ENCODE measurements around the gene HS6ST1.

DNA sequence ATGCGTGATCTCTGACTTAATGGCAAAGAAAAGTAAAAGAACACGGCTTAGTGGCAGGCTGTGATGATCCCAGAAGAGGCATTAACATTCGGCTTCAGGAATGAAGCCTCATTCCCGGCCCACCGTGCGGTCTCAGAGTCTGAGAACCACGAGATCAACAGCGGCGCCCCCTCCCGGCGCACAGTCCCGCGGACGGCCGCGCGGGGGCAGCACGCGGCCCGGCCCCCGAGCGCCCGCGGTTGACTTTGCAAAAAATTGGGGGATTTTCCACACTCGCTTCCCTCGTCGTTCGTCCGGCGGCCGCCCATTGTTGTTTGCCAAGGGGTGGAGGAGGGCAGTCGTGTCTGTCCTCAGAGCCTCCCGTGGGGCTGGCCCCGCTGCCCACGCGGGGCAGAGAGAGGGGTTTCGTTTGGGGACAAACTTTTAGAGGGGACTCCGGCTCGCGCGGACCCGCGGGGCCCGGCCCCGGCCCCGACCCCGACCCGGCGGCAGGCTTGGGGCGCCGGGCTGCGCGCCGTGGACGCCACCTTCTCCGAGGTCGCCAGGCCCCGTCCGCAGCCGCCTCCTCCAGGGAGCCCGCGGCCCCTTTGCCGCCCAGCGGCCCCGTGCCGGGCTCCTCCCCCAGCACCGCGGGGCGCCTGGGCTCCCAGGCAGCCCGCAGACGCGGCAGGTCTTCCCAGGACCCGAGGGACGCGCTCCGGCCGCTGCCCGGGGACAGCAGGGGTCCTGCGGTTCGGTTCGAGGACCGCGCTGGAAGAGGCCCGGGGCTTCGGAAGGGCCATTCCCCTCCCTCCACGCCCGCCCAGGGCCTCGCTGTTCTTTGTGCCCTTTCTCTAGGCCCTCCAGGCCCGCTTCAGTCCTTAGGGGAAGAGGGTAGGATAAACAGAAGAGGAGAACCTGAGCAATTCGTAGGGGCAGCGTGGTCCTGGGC, 3.4 kb upstream of the HS6ST1 start:
- no peak for TF ChIP-seq JUND (IDR thresholded peaks at IDR 0.05)
- TF ChIP-seq, protein P1, sequence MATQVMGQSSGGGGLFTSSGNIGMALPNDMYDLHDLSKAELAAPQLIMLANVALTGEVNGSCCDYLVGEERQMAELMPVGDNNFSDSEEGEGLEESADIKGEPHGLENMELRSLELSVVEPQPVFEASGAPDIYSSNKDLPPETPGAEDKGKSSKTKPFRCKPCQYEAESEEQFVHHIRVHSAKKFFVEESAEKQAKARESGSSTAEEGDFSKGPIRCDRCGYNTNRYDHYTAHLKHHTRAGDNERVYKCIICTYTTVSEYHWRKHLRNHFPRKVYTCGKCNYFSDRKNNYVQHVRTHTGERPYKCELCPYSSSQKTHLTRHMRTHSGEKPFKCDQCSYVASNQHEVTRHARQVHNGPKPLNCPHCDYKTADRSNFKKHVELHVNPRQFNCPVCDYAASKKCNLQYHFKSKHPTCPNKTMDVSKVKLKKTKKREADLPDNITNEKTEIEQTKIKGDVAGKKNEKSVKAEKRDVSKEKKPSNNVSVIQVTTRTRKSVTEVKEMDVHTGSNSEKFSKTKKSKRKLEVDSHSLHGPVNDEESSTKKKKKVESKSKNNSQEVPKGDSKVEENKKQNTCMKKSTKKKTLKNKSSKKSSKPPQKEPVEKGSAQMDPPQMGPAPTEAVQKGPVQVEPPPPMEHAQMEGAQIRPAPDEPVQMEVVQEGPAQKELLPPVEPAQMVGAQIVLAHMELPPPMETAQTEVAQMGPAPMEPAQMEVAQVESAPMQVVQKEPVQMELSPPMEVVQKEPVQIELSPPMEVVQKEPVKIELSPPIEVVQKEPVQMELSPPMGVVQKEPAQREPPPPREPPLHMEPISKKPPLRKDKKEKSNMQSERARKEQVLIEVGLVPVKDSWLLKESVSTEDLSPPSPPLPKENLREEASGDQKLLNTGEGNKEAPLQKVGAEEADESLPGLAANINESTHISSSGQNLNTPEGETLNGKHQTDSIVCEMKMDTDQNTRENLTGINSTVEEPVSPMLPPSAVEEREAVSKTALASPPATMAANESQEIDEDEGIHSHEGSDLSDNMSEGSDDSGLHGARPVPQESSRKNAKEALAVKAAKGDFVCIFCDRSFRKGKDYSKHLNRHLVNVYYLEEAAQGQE (IDR thresholded peaks at IDR 0.05) = no peak
- TF ChIP-seq, protein P2, sequence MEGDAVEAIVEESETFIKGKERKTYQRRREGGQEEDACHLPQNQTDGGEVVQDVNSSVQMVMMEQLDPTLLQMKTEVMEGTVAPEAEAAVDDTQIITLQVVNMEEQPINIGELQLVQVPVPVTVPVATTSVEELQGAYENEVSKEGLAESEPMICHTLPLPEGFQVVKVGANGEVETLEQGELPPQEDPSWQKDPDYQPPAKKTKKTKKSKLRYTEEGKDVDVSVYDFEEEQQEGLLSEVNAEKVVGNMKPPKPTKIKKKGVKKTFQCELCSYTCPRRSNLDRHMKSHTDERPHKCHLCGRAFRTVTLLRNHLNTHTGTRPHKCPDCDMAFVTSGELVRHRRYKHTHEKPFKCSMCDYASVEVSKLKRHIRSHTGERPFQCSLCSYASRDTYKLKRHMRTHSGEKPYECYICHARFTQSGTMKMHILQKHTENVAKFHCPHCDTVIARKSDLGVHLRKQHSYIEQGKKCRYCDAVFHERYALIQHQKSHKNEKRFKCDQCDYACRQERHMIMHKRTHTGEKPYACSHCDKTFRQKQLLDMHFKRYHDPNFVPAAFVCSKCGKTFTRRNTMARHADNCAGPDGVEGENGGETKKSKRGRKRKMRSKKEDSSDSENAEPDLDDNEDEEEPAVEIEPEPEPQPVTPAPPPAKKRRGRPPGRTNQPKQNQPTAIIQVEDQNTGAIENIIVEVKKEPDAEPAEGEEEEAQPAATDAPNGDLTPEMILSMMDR (IDR thresholded peaks at IDR 0.05; ENCODE audit: low read depth, low read length, missing input control) = peak; percentile 98
